ENCODE measurements around the gene SYNGR1. TPM values are rescaled to one million over a fixed set of nuclear protein-coding genes. Genes with fewer than 3 reads are reported as not detected.
"Not testable (repeated sequence)": the region's sequence is repeated elsewhere in the genome, so short reads cannot be mapped to it uniquely, and the experiment has no call there.

SYNGR1 gene
- total RNA-seq, 2 donors from 2014 or later, result 0.46 to 1.2 TPM

DNA sequence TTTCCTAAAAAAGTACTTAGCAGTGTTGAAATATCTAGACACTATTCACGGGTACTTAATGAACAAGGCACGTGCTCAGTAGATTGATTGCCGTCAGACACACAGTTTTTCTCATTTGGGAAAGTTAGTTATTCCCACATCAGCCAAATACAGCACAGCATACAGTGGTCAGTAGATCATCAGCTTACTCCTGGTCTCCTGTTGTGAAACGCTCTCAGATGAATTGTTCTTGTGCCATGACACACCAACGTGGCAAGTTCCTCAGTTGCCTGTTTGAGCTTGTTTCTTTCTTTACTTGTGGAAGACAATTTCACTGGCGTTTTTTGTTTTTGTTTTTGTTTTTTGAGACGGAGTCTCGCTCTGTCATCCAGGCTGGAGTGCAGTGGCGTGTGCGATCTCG, 58.4 kb downstream of the SYNGR1 start:
- peaks cover 0 to 13% of the 10 kb centered on the region in 2 donors for H3K36me3 Mint-ChIP-seq
- no peaks in the 10 kb centered on the region for H3K9me3 Mint-ChIP-seq
- DNase-seq (ENCODE audit: low spot score in 2 of 2) (no peak), ATAC-seq (no peak)
- H3K27ac Mint-ChIP-seq, result no peak overlapping the region

DNA sequence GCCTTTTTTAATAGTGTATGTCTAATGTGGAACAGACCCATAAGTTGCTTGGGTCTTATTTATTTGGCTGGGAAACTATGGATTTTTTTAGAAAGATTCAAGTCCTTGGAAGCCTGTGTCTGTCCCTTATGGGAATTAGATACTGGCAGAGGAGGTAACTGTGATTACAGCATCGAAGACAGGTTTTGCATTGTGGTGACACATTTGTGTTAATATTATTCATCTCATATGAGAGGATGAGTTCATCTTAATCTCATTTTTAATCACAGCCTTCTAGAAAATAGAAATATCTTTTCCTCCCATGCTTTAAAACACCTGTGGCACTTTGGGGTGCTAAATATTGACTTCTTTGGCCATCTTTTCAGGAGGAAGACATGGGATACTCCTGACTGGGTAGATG, 59.0 kb downstream of the SYNGR1 start:
- Mint-ChIP-seq H3K9me3 (no peaks in the 10 kb centered on the region), H3K27ac (peak overlapping the region in 1 of 2 donors; percentile 19), H3K36me3 (peaks cover 0 to 10% of the 10 kb centered on the region in 2 donors)
- DNase-seq (ENCODE audit: low spot score in 2 of 2) (no peak), ATAC-seq (peak in 1 of 2 donors; percentile 49)

DNA sequence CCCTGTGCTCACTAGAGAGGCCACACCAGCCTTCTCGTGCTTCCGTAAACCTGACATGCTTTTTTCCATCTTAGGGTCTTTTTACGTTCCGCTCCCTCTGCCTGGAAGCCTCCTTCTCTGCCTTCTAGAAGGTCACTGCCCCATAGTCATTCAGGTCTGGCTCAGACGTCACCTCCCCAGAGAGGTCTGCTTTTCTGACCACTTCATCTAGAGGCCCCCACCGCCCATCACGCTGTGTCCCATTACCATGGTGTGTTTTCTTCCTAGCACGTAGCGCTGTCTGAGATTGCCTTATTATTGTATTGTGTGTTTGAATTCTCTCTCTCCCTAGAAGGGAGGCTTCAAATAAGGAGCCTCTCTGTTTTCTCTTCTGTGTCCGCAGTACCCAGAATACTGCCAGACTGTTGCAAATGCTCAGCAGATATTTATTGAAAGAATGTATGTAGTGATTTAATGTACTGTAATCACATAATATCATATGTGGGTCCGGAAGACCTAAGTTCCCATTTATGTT, 59.8 kb downstream of the SYNGR1 start:
- no peak overlapping the region for H3K27ac Mint-ChIP-seq
- peaks cover 0 to 10% of the 10 kb centered on the region in 2 donors for H3K36me3 Mint-ChIP-seq
- DNase-seq (ENCODE audit: low spot score in 2 of 2), result no peak

DNA sequence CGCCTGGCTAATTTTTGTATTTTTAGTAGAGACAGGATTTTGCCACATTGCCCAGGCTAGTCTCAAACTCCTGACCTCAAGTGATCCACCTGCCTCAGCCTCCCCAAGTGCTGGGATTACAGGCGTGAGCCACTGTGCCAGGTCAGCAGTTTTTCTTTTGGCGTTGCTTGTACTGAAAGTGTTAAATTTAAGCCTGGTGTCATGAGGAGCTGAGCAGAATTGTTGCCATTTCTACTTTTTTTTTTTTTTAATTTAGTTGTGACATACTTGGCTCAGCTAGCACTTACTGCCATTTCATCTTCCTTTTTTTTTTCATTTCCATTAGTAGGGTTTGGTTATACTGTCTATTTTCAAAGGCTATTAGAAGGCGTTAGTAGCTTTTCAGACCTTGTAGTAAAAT, 60.5 kb downstream of the SYNGR1 start:
- ATAC-seq (no peak), DNase-seq (ENCODE audit: low spot score in 2 of 2) (no peak)
- H3K9me3 Mint-ChIP-seq, result no peaks in the 10 kb centered on the region
- H3K27ac Mint-ChIP-seq, result no peak overlapping the region
- H3K36me3 Mint-ChIP-seq, result peaks cover 0 to 6% of the 10 kb centered on the region in 2 donors

More for the DNA sequence above, 59.8 kb downstream of the SYNGR1 start:
- no peak for ATAC-seq
- no peaks in the 10 kb centered on the region for H3K9me3 Mint-ChIP-seq

DNA sequence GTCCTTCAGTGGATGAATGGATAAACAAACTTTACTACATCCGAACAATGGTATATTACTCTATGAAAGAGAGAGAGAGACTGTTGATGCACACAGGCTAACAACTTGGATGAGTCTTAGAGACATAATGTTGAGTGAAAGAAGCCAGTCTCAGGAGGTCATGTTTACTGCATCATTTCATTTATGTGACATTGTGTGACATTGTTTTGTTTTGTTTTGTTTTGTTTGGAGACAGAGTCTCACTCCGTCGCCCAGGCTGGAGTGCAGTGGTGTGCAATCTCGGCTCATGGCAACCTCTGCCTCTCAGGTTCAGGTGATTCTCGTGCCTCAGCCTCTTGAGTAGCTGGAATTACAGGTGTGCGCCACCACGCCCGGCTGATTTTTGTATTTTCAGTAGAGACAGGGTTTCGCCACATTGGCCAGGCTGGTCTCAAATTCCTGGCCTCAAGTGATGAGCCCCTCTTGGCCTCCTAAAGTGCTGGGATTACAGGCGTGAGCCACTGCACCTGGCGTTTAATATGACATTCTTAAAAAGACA, 62.1 kb downstream of the SYNGR1 start:
- not testable (repeated sequence) for ATAC-seq; H3K9me3 Mint-ChIP-seq; DNase-seq (ENCODE audit: low spot score in 2 of 2); H3K36me3 Mint-ChIP-seq
- peak overlapping the region; percentile 24 to 86 for H3K27ac Mint-ChIP-seq

DNA sequence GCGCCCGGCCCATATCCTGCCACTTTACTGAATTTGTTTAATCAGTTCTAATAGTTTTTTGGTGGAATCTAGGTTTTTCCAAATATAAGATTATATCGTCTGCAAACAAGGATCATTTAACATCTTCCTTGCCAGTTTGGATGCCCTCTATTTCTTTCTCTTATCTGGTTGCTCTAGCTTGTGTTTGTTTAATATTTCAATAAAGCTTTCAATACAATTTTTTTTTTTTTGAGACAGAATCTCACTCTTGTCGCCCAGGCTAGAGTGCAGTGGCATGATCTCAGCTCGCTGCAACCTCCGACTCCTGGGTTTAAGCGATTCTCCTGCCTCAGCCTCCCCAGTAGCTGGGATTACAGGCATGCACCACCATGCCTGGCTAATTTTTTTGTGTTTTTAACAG, 63.4 kb downstream of the SYNGR1 start:
- ATAC-seq; H3K36me3 Mint-ChIP-seq; H3K9me3 Mint-ChIP-seq; DNase-seq (ENCODE audit: low spot score in 2 of 2): not testable (repeated sequence)
- peak overlapping the region in 1 of 2 donors; percentile 8 for H3K27ac Mint-ChIP-seq

DNA sequence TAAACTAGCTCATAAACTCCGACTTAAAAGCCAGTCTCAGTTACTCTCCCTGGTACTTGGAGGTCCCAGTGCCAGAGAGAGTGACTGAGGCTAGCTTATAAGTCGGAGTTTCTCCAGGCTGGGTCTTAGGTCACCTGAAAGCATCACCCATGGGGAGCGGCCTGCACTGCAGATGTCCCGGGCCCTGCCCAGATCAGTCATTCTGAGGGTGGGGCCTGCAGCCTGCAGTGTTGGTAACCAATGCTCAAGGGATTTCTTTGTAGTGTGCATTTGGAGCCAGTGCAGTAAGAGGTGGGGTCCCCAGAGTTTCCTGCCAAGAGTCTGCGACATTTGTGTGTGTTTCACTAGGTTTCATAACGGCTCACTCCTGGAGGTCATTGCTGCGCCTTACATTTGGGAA, 64.6 kb downstream of the SYNGR1 start:
- Mint-ChIP-seq H3K36me3 (peaks cover 7 to 11% of the 10 kb centered on the region in 2 donors), H3K27ac (peak overlapping the region in 1 of 2 donors; percentile 8), H3K9me3 (no peaks in the 10 kb centered on the region)
- ATAC-seq, result peak in 1 of 2 donors; percentile 45
- no peak for DNase-seq (ENCODE audit: low spot score in 2 of 2)

DNA sequence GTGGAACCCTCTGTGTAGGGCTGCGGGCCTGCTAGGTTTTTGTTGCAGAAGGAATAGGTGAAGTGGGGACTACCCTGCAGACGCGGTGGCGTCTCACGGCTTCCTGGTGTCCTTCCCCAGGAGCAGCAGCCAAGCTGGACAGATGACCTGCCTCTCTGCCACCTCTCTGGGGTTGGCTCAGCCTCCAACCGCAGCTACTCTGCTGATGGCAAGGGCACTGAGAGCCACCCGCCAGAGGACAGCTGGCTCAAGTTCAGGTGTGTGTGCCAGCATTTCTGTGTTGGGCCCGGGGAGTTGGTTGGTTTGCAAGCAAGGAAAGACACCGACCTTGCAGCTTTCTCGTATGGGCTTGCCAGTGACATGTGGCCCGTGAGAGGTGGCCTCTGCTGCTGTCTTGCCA, 65.1 kb downstream of the SYNGR1 start:
- DNase-seq (ENCODE audit: low spot score in 2 of 2) (no peak), ATAC-seq (no peak)
- H3K36me3 Mint-ChIP-seq, result peaks cover 11 to 15% of the 10 kb centered on the region in 2 donors
- no peak overlapping the region for H3K27ac Mint-ChIP-seq
- H3K9me3 Mint-ChIP-seq, result no peaks in the 10 kb centered on the region

DNA sequence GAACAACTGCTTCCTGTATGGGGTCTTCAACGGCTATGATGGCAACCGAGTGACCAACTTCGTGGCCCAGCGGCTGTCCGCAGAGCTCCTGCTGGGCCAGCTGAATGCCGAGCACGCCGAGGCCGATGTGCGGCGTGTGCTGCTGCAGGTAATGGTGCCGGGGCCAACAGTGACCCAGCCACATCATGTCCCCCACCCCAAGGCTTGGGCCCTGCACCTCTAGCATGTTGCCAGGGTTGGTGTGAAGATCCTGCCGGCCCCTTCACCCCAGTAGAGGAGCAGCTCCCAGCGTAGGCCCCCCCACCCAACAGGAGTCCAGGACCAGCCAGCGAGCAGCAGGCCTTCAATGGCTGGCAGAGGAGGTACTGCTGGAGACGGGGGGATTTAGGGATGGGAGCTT, 65.7 kb downstream of the SYNGR1 start:
- no peak overlapping the region for H3K27ac Mint-ChIP-seq
- ATAC-seq (no peak), DNase-seq (ENCODE audit: low spot score in 2 of 2) (no peak)
- peaks cover 11 to 15% of the 10 kb centered on the region in 2 donors for H3K36me3 Mint-ChIP-seq
- H3K9me3 Mint-ChIP-seq, result no peaks in the 10 kb centered on the region

DNA sequence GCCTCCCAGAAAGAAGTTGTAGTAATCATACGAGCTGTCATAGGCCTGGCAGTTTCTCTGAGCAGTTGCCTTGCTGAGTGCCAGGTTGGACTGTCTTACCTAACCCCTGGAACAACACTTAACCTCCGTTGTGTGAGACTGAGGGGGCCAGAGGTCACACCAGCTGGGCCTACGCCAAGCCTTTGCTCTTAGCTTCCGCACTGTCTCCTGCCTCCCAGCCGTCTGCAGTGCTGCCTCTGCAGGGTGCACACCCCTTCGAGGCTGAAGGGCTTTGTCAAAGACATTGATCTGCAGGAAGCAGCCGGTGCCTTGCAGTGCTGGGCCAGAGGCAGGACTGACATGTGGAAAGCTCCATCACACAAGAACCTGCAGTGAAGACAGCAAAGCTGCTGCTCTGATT, 66.5 kb downstream of the SYNGR1 start:
- ATAC-seq (no peak), DNase-seq (ENCODE audit: low spot score in 2 of 2) (no peak)
- no peaks in the 10 kb centered on the region for H3K9me3 Mint-ChIP-seq
- H3K36me3 Mint-ChIP-seq, result peaks cover 11 to 15% of the 10 kb centered on the region in 2 donors
- H3K27ac Mint-ChIP-seq, result no peak overlapping the region

DNA sequence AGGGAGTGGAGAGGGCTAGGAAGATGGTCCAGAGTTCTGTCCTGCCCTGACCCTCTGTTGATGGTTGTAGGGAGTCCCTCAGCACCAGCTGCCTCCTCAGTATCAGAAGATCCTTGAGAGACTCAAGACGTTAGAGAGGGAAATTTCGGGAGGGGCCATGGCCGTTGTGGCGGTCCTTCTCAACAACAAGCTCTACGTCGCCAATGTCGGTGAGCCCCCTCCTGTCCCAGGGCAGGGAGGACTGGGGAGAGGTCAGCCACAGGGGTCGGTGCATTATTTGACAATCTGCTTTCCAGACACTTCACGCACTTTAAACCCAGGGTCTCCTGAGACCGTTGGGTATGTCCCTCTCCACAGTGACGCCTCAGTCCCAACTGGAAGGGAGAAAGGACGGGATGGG, 67.8 kb downstream of the SYNGR1 start:
- DNase-seq (ENCODE audit: low spot score in 2 of 2), result no peak
- peaks cover 15% of the 10 kb centered on the region in 2 donors for H3K36me3 Mint-ChIP-seq
- no peak for ATAC-seq
- no peak overlapping the region for H3K27ac Mint-ChIP-seq
- no peaks in the 10 kb centered on the region for H3K9me3 Mint-ChIP-seq

DNA sequence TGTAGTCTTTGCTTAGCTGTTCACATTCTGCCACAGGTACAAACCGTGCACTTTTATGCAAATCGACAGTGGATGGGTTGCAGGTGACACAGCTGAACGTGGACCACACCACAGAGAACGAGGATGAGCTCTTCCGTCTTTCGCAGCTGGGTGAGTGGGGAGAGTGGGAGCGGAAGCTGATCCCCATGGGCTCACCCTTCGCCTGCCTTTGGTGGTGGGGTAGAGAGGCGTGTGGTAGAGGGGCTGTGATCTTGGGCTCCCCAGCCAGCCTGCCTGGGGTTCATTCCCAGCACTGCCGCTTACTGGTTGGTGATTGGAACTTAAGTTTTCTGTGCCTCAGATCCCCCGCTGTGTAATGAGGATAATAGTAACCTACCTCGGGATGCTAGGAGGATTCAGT, 68.9 kb downstream of the SYNGR1 start:
- DNase-seq (ENCODE audit: low spot score in 2 of 2), result no peak
- H3K36me3 Mint-ChIP-seq, result peaks cover 15% of the 10 kb centered on the region in 2 donors
- no peaks in the 10 kb centered on the region for H3K9me3 Mint-ChIP-seq
- H3K27ac Mint-ChIP-seq, result peak overlapping the region; percentile 56 to 61
- ATAC-seq, result no peak

DNA sequence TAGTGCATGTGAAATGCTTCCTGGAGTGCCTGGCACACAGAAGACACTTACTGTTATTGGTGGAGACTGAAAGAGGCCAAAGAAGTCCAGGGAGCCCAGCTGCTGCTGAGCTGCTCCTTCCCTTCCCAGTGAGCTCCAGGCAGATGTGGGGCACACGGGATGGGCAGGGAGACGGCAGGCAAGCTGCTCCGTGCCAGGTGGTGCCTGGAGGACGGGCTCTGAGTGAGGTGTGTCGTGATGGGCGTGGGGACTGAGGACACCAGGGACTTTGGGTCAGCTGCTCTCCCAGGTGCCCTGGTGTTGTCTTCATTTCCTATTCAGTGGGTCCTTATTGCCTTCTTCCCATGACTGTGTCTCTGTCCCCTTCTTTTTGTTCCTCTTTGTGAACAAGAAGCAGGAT, 69.3 kb downstream of the SYNGR1 start:
- DNase-seq (ENCODE audit: low spot score in 2 of 2), result no peak
- Mint-ChIP-seq H3K9me3 (no peaks in the 10 kb centered on the region), H3K27ac (peak overlapping the region; percentile 61 to 69), H3K36me3 (peaks cover 15% of the 10 kb centered on the region in 2 donors)
- no peak for ATAC-seq

DNA sequence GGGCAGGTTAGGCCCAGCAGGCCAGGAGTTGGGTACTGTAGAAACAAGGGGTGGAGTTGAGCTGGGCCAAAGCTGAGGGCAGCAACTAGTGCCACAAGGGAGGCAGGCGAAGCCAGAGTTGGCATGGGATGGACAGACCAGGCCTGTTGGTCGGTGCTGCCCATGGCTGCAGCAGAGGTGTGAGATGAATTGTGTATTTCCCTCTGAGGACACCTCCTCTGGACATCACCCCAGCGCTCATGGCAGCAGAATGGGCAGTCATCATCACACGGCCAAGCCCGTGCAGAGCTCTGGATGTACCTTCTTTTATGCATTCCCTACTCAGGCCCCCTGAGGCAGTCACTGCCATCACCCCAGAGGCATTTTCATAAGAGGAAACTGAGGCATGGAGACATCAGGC, 70.1 kb downstream of the SYNGR1 start:
- peaks cover 15% of the 10 kb centered on the region in 2 donors for H3K36me3 Mint-ChIP-seq
- no peaks in the 10 kb centered on the region for H3K9me3 Mint-ChIP-seq
- H3K27ac Mint-ChIP-seq, result peak overlapping the region; percentile 61 to 69
- ATAC-seq (no peak), DNase-seq (ENCODE audit: low spot score in 2 of 2) (no peak)

DNA sequence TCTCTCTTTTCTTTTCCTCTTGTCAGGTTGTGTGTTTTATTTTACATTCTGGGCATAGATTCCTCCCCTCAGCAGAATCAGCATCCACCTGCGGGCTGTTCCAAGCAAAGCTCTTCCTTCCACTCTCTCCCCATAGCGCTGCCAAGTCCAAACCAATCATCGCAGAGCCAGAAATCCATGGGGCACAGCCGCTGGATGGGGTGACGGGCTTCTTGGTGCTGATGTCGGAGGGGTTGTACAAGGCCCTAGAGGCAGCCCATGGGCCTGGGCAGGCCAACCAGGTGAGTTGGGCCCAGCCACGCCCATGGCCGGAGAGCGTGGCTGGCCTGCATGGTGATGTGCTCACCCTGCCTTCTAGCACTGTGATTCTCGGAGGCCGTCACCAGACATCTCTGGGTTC, 71.9 kb downstream of the SYNGR1 start:
- H3K9me3 Mint-ChIP-seq, result no peaks in the 10 kb centered on the region
- H3K27ac Mint-ChIP-seq, result peak overlapping the region in 1 of 2 donors; percentile 50
- peaks cover 15% of the 10 kb centered on the region in 2 donors for H3K36me3 Mint-ChIP-seq
- ATAC-seq, result no peak
- no peak for DNase-seq (ENCODE audit: low spot score in 2 of 2)

DNA sequence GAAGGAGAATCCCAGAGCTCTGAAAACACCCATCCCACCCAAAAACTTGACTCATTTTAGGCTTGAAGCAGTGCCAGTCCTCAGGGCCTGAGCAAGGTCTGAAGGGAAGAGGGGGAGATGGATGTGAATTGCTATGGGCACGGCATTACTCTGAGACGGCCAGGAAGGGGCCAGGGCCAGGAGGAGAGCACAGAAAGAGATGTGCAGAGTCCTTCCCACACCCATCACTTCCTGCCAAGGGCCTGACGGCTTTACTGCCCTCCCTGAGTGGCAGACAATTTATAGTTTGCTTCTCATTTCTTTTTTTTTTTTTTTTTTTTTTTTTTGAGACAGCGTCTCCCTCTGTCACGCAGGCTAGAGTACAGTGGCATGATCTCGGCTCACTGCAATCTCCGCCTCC, 72.3 kb downstream of the SYNGR1 start:
- Mint-ChIP-seq H3K36me3 (peaks cover 15% of the 10 kb centered on the region in 2 donors), H3K27ac (peak overlapping the region; percentile 50 to 60), H3K9me3 (no peaks in the 10 kb centered on the region)
- no peak for ATAC-seq
- no peak for DNase-seq (ENCODE audit: low spot score in 2 of 2)

DNA sequence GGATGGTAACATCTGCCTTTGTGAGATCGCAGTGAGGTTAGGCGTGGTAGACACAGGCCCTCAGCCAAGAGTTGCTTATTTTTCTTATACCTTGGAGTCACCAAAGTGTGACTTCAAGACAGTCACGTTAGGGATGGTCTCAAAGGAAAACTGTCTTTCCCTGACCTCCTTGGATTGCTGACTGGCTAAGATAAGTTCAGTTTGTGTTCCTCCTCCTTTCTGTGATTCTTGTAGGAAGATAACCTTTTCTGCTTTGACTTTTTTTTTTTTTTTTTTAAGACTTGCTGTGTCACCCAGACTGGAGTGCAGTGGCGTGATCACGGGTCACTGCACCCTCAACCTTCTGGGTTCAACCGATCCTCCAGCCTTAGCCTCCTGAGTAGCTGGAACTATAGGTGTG, 72.9 kb downstream of the SYNGR1 start:
- ATAC-seq (no peak), DNase-seq (ENCODE audit: low spot score in 2 of 2) (no peak)
- no peaks in the 10 kb centered on the region for H3K9me3 Mint-ChIP-seq
- H3K27ac Mint-ChIP-seq, result no peak overlapping the region
- peaks cover 15% of the 10 kb centered on the region in 2 donors for H3K36me3 Mint-ChIP-seq

DNA sequence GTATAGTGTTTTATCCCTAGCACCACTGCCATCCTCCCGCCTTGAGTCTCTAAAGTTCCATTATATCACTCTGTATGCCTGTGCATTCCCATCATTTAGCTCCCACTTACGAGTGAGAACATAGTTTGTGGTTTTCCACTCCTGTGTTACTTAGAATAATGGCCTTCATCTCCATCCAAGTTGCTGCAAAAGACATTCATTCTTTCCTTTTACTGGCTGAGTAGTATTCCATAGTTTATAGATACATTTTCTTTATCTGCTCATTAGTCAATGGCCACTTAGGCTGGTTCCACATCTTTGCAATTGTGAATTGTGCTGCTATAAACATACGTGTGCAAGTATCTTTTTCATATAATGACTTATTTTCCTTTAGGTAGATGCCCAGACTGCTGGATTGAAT, 74.2 kb downstream of the SYNGR1 start:
- H3K9me3 Mint-ChIP-seq, result no peaks in the 10 kb centered on the region
- no peak overlapping the region for H3K27ac Mint-ChIP-seq
- H3K36me3 Mint-ChIP-seq, result peaks cover 8 to 12% of the 10 kb centered on the region in 2 donors

More for the DNA sequence above, 74.2 kb downstream of the SYNGR1 start:
- ATAC-seq, result no peak
- no peak for DNase-seq (ENCODE audit: low spot score in 2 of 2)
